NCI-H2227 treated with DMSO at 0.1 percent for 48 hours (cell line): Measurements from ENCODE around the gene CLEC2L.

Experiments used
- DNase-seq: peaks from one replicate; lab custom pipeline; 2025; lab: John Stamatoyannopoulos, UW

The CLEC2L gene

DNA sequence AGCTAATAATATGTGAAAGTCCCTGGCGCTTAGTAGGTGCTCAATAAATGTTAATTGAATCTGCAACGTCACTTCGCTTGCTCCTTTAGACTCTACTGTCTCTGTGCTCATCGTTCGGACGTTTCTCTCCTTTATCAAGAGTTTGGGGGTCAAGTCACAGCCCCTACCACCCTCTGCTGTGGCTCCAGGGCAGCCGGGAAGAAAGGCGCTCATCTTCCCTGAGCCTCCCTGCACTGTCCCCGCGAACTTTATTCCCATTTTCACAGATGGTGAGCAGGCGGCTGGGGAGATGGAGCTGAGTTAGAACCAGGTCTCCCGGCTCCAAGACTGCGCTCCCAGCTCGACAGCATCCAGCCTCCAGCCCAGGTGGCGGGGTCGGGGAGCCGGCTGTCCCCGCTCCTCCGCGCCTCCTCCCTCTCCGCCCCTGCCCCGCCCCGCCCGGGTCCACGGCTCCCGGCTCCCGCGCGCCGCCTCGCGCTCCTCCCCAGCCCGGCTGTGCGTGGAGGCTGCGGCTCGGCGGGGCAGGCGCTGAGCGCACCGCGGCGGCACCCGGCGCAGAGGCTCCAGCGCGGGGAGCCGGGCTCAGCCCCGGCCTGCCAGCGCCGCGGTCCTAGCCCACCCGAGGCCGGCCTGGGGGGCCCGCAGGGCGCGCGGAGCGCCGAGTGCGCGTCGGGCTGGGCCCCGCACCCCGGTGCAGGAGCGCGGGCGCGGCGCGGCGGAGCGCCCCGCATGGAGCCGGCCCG, at the start of gene CLEC2L:
TSS of gene CLEC2L (plus strand) at position 487 of the 743 bp plus-strand sequence. CDS start at position 730, 243 bp downstream.
- DNase-seq = no peak

DNA sequence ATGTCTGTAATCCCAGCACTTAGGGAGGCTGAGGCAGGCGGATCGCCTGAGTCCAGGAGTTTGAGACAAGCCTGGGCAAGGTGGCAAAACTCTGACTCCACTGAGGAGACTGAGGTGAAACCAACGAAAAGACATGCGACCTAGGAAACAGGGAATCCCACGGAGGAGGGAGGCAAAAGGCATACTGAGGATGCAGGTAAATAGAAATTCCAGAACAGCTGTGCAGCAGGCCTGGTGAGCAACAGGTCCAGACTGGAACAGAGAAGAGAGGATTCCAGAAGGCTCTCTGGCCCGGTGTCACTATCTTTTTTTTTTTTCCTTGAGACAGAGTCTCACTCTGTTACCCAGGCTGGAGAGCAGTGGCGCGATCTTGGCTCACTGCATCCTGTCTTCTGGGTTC, 47.3 kb upstream of the CLEC2L start:
- DNase-seq = no peak

DNA sequence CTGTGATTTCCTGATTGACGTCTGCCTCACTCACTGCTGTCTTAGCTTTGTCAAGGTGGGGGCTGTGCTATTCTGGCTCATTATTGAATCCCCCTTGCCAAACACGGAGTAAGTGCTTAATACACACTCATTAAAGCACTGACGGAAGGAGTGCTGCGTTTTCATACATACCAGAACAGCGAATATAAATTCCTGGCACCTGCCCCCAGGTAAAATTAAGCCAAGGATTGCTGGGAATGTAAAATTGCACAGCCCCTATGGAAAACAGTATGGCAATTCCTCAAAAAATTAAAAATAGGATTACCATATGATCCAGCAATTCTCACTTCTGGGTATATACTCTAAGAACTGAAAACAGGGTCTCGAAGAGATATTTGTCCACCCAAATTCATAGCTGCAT, 46.6 kb upstream of the CLEC2L start:
- DNase-seq = no peak

DNA sequence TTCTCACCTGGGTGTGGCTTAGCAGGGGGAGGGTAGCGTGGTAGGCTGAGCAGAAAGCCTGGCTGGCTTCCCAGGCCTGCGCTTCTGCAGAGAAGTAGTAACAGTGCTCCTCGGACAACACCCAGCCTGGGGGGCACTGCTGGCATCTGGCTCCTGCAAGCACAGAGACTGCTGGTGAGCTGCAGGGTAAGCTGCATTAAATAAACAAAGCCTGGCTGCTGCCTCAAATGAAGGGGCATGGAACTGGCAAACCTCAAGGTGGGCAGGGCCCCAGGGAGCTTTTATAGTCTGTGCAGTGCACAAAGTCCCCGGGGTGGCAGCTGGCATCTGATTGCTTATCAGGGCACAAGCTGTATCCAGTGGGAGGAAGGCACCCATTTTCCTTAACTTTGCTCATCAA, 43.9 kb upstream of the CLEC2L start:
- DNase-seq = no peak

DNA sequence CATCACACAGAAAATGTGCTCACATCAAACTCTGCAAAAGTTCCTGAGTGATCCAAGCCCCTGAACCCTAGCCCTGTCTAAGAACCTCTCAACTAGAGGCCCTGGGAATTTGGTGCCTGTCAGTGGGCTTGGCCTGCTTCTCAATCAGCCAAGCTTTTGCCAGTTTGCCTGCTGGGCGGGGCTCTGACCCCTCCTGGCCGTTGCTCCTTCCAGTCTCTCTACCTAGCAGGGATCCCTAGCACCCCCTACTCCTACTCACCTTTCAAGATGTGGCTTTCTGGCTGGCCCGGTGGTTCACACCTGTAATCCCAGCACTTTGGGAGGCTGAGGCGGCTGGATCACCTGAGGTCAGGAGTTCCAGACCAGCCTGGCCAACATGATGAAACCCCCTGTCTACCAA, 42.1 kb upstream of the CLEC2L start:
- DNase-seq = no peak

DNA sequence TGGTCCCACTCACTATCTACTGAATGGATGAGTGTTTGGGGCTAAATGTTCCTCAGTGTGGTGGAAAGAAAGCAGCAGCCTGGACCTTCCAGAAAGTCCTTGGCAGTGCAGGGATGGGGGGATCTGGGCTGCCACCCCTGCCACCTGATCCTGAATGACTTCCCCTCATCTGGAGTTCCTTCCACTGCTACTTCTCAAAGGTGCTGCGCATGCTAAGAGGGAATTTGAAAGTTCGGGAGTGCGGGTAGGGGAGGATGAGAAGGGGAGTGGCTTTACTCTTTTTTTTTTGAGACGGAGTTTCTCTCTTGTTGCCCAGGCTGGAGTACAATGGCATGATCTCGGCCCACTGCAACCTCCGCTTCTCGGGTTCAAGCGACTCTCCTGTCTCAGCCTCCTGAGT, 41.4 kb upstream of the CLEC2L start:
- DNase-seq = no peak

DNA sequence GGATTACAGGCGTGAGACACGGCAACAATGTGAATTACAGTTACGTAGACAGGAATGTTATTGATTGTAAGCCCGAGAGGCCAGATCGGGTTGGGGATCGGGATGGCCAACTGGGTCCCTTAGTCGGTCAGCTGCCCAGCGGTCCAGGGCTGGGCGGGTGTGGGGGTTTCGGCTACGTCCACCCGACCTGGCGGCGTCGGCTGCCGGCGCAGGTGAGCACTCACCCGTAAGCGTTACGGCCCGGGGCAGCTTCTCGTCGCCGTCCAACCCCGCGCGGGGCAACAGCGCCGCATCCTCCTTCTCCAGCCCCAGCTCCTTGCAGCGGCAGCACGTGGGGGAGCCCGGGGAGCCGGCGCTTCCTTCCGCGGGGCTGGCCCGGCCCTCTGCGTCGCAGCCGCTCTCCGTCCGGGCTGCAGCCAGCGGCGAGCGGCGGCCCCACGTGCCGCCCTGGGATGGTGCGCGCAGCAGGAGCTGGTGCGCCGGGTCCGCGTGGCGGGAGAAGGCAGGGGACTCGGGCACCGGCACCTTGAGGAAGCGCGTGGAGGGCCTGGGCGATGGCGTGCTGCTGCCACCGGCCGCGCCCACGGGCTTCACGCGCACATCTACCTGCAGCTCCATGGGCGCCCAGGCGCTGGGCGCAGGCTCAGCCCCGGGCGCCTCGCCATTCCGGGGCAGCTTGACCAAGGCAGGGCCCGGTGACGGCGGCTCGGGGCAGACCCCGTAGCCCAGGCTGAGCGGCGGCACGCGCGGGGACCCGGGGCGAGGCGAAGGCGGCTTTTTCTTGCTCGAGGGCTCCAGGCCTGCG, 40.6 kb upstream of the CLEC2L start:
- no peak for DNase-seq

DNA sequence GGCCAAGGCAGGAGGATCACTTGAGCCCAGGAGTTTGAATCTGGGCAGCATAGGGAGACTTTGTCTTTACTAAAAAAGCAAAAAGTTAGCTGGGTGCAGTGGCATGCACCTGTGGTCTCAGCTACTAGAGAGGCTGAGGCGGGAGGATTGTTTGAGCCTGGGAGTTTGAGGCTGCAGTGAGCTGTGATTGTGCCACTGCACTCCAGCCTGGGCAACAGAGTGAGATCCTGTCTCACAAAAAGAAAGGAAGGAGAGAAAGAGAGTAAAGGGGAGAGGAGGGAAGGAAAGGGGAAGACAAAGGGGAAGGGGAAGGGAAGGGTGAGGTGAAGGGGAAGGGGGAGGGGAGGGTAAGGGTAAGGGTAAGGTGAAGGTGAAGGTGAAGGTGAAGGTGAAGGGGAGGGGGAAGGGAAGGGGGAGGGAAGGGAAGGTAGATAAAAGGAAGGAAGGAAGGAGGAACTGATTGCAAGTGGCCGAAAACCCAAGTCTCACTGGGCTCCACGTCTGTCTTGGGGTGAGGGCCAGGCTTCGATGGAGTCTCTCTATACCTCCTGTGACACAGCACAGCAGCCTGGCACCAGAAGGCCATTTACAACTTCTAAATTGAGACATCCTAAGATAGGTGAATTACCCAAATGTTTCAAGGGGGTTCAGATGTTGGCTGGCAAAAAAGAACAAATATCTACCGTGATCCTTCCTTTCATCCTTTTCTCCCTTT, 36.0 kb upstream of the CLEC2L start:
- no peak for DNase-seq

DNA sequence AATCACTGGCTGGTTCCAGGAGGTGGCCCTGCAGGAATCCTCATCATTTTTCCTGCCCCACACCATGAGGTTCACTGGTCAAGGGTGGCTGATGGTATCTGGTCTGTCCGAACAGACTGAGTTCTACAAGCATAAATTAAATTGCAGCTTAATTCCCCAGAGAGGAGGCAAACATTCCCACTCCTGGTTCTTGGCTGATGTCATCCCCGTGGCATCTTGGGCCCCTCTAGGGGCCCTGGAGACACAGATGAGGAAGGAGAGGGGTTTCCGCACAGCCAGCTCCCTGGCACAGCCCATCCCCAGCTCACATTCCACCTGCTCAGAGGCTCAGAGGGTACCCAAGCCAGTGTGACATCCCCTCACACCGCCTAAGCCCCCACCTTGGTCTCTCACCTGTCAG, 34.7 kb upstream of the CLEC2L start:
- DNase-seq = no peak

DNA sequence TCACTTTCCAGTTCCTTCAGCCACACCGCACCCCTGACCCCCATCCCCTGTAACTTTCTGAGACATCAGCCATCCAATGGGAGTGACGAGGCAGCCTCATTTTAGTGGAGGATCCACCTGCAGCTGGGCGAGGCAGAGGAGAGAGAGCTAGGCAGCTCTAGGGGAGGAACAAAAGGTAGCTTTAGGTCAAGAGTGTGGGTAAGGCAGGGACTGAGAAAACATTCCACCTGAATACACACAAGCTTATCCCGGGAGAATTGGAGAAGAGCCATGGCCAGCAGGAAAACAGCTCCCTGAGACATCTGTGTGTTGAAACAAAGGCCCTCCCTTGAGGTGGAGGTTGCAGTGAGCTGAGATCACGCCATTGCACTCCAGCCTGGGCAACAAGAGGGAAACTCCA, 33.4 kb upstream of the CLEC2L start:
- DNase-seq = no peak

DNA sequence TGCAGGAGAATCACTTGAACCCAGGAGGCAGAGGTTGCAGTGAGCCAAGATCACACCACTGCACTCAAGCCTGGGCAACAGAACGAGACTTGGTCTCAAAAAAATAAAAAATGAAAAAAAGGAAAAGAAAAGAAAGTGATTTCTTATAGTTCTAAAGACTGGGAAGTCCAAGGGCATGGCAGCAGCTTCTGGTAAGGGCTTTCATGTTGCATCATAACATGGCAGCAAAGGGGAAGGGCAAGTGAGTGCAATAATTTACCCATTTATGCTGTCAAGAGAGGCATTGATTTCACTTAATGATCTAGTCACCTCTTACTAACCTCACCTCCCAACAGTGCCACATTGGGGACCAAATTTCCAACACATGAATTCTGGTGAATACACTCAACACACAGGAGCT, 31.2 kb upstream of the CLEC2L start:
- DNase-seq = no peak

DNA sequence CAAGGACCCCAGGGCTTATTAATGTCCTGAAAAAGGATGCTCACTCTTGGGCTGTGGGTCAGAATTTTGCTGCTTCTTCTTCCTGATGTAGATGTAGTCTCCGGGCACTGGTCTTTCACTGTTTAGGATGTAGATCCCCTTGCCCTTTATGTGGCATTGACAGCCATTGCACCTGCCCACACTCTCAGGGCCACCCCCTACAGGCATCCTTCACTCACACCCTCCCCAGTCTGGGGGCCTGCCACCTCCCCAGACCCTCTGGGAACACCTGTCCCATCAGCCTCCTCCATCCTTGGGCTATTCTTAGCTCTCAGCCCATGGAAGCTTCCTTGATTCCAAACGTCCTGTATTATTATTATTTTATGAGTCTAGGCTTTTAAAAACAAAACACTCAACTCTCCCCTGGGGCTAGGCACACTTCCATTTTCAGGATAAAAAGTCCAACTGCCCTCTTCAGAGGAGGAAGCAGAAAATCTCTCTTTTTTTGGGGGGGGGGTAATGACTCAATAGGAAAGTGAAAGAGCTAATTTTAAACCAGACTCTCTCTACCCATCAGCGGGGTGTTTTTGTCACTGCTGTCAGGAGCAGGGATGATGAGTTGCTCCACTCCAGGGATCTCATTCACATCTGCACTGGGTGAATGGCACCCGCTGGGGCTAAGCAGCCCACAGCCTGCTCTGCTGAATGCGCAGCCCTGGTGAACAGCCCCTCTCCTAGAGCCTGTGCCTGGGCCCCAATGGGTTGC, 28.5 kb upstream of the CLEC2L start:
- peak; percentile 84 for DNase-seq

DNA sequence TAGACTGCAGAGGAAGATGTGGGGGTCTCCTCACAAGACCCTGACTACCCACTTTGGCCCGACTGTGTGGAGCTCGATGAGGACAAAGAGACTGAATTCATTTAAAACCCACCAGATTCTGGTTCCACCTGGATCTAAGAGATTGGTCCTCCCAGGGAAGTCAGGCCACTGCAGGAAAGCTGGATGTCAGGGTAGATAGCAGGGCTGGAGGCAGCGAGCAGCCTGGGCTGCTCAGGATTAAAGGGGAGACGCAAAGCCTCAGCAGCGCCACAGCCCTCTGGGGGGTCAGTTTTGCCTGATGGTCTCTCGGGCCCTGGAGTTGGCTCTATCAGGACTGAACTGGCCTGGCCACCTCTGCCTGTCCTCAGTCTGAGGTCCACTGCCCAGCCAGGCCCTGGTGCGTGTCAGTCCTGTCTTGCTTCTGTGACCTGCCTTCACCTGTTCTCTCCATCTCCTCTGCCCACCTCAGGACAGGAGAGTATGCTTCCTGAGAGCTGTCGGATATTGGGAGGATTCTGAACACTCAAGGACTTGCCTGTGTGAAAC, 27.8 kb upstream of the CLEC2L start:
- DNase-seq = no peak

DNA sequence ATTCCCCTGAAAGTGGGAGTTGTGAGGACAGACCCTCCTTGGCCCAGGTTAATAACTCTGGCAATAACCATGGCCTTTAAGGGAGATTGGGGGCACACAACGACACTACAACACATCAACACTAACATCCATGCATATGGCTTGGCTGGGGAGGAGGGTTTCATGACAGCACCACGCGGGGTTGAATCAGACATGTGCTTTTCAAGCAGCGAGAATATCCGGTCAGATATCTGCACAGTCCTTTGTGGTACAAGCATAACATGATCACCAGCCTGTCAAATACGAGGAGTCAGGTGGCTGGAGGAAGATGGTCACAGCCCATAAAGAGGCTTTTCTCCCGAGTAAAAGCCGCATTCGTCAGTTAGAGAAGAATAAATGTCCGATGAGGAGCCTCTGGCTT, 27.0 kb upstream of the CLEC2L start:
- no peak for DNase-seq

DNA sequence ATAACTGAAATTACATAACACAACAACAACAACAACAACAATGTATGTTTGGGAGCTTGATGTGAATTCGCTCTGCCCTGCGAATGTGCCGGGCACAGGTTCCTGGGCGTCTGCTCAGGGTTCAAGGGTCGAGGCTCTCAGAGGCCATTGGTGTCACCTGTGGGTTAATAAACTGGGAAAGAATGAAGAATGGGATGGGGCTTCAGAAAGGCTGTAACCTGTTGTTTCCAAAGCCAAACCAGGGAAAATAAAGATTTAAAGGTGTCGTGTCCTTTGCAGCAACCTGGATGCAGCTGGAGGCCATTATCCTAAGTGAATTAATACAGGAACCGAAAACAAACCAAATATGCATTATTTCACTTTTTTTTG, 22.7 kb upstream of the CLEC2L start:
- DNase-seq = no peak

DNA sequence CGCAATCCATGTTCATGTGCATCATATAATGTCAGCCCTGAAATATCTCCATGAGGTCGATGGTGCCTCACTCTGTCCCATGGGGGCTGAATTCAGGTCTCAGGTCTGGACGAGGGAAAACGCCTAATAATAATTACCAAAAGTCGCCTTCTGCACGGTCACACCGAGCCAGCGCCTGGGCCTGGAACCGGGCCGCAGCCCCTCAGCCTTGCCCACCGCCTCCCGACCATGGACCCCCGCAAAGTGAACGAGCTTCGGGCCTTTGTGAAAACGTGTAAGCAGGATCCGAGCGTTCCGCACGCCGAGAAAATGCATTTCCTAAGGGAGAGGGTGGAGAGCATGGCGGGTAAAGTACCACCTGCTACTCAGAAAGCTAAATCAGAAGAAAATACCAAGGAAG, 21.3 kb upstream of the CLEC2L start:
- DNase-seq = no peak

DNA sequence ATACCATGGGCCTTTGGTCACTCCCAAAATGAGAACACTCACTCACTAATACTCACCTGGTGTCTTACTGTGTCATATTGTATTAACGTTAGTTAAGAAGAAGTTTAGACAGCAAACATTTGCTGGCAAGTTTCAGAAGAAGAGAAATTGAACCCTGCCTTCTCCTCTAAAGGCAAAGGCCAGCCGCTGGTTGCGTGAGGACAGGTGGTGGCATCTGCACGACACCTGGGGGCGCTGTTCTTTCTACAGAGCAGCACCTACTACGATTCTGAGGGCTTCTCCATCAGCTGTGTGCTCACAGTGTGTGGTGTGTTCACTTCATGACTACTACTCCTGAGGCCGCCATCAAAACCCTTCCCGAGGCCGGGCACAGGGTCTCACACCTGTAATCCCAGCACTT, 17.9 kb upstream of the CLEC2L start:
- DNase-seq = no peak

DNA sequence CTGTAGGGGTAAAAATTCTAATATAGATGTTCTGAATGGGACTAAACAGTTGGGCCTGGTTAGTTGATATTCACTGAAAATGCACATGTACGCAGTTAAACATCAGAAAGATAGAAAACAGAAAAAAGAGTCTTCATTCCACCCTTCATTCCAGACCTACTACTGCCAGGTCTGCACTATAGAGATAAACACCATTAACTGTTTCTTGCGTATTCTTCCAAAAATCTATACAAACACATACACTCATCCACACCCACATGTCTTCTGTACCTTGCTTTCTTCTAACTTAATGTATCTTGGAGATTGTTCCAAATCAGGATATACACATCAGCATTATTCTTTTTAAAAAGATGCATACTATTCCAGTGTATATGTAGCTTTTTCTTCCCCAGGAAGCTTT, 13.9 kb upstream of the CLEC2L start:
- no peak for DNase-seq

DNA sequence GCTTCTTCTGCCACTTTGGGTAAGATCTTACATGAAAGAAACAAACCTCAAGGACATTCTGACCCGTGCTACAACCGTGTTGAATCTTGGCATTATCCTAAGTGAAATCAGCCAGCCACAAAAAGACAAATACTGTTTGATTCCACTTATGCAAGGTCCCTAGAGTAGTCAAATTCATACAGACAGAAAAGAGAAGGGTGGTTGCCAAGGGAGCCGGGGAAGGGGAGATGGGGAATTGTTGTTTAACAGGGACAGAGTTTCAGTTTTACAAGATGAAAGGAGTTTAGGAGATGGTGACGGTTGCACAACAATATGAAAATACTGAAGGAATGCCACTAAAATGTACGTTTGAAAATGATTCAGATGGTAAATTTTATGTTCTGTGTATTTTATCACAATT, 12.2 kb upstream of the CLEC2L start:
- DNase-seq = no peak

DNA sequence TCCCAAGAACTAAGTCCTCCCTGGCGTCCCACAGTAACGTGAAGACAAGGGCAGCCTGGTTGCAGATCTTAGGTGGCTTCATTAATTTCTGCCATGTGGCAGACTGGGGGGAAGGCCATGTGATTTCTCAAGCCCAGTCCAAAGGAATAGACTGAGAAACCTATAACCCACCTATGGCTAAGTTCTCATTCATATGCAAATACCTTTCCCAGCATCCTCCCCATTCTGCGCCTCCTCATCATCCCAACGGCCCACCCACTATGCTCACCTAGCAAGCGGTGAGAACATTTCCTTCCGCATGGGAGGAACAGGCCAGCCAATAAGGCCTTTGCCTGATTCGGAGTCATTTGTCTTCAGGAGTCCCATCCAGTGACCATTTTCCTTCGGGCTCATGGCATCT, 8.2 kb upstream of the CLEC2L start:
- no peak for DNase-seq

DNA sequence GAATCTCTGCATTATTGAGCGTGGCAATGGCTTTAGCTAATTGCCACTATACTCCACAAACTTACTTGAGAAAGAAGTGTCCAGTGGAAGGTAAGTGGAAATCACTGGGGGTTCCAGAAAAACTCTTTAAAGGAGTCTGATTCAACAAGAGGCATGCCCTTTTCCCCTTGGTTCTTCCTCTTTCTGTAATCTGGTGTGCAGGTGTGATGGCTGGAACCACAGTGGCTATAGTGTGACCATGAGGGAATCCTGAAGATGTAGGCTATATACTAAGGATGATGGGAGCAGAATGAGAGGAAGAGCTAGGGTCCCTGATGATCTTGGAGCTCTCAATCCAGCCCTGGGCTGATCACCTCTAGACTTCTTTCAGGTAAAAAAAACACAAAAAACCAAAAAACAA, 2.0 kb upstream of the CLEC2L start:
- no peak for DNase-seq

DNA sequence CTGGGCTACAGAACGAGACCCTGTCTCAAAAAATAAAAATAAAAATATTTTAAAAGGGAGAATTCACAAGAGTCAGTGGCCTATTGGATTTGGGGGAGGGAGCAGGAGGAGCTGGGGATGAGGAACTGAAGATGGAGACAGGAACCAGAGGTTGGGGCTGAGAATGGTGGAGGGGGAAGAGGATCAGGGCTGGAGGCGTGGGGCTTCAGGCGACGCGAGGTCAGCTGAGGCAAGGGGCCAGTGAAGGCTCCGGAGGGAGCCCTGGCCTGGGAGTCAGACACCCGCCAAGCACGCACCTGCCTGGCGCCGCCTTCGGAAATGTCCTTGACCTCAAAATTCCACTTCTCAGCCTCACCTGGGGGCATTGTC, 671 bp upstream of the CLEC2L start:
- no peak for DNase-seq
